ENCODE measurements around the gene OSTC. TPM values are rescaled to one million over a fixed set of nuclear protein-coding genes. Genes with fewer than 3 reads are reported as not detected.

OSTC gene
- total RNA-seq, 1 donor from 2014 or later = 27.2 TPM

DNA sequence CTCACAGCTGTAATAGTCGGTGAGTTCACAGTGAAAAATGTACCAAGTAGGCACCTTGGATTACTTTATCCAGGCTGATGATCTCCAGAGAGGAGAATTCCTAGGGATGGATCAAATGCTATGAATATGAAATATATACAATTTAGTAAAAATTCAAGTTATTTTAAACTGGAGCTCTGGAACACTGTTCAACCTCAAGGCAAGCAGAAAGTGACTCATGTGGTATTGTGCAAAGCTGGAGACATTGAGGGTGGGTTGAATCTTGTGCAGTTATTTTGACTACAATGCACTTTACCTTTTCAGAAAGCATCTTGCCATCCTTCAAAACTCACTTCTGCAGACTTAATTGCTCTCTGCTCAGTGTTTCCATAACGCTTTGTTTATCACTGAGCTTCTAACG is 43.4 kb downstream of the OSTC start:
- Histone ChIP-seq H3K4me3 (no peak overlapping the region), H3K36me3 (no peaks in the 10 kb centered on the region), H3K27me3 (ENCODE audit: low read depth) (no peaks in the 10 kb centered on the region), H3K4me1 (no peaks in the 10 kb centered on the region), H3K9me3 (replicated peaks) (no peaks in the 10 kb centered on the region), H3K27ac (replicated peaks) (no peak overlapping the region)
- intact Hi-C loops (cut with micrococcal nuclease) = no loop called here
- TF ChIP-seq, protein P1, sequence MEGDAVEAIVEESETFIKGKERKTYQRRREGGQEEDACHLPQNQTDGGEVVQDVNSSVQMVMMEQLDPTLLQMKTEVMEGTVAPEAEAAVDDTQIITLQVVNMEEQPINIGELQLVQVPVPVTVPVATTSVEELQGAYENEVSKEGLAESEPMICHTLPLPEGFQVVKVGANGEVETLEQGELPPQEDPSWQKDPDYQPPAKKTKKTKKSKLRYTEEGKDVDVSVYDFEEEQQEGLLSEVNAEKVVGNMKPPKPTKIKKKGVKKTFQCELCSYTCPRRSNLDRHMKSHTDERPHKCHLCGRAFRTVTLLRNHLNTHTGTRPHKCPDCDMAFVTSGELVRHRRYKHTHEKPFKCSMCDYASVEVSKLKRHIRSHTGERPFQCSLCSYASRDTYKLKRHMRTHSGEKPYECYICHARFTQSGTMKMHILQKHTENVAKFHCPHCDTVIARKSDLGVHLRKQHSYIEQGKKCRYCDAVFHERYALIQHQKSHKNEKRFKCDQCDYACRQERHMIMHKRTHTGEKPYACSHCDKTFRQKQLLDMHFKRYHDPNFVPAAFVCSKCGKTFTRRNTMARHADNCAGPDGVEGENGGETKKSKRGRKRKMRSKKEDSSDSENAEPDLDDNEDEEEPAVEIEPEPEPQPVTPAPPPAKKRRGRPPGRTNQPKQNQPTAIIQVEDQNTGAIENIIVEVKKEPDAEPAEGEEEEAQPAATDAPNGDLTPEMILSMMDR (IDR thresholded peaks at IDR 0.05; ENCODE audit: borderline replicate concordance) = no peak
- no peak for DNase-seq

DNA sequence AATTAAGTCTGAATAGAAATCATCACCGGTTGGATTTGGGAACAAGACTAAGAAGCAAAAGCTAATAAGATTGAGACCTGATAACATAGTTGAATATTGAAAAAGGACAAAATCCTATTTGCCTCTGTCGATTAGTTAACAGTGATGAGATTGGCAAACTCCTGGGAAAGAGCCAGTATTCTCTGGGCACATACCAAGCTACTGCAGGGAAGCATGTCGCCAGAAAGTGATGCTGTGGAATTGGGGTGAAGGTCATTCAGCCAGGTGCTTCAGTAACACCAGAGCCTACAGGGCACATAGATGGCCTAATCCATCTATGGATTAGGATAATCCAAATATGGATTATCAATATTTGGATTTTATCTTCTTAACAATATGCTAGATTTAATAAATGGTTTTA is 44.0 kb downstream of the OSTC start:
- Histone ChIP-seq H3K27ac (replicated peaks) (no peak overlapping the region), H3K9me3 (replicated peaks) (no peaks in the 10 kb centered on the region), H3K36me3 (no peaks in the 10 kb centered on the region), H3K4me1 (no peaks in the 10 kb centered on the region), H3K4me3 (no peak overlapping the region), H3K27me3 (ENCODE audit: low read depth) (no peaks in the 10 kb centered on the region)
- DNase-seq = no peak
- intact Hi-C loops (cut with micrococcal nuclease) = no loop called here
- TF ChIP-seq, protein P1 (IDR thresholded peaks at IDR 0.05; ENCODE audit: borderline replicate concordance) = no peak

- intact Hi-C loops (cut with micrococcal nuclease) = no loop called here
- no peak for DNase-seq
- Histone ChIP-seq H3K4me1 (no peaks in the 10 kb centered on the region), H3K27ac (replicated peaks) (no peak overlapping the region), H3K36me3 (no peaks in the 10 kb centered on the region), H3K4me3 (no peak overlapping the region), H3K9me3 (replicated peaks) (no peaks in the 10 kb centered on the region), H3K27me3 (ENCODE audit: low read depth) (no peaks in the 10 kb centered on the region)
- TF ChIP-seq, protein P1 (IDR thresholded peaks at IDR 0.05; ENCODE audit: borderline replicate concordance) = no peak
Observed at GRCh38 chr4:108695062-108695461, 44.7 kb downstream of the OSTC start.

GRCh38 chr4:108696160-108696559 is 45.8 kb downstream of the OSTC start:
- H3K27me3 ChIP-seq (ENCODE audit: low read depth) = no peaks in the 10 kb centered on the region
- intact Hi-C loops (cut with micrococcal nuclease) = no loop called here
- no peak for DNase-seq
- no peak overlapping the region for H3K27ac ChIP-seq (replicated peaks)
- no peaks in the 10 kb centered on the region for H3K4me1 ChIP-seq
- no peaks in the 10 kb centered on the region for H3K36me3 ChIP-seq
- no peak overlapping the region for H3K4me3 ChIP-seq
- TF ChIP-seq, protein P1 (IDR thresholded peaks at IDR 0.05; ENCODE audit: borderline replicate concordance) = no peak
- no peaks in the 10 kb centered on the region for H3K9me3 ChIP-seq (replicated peaks)

DNA sequence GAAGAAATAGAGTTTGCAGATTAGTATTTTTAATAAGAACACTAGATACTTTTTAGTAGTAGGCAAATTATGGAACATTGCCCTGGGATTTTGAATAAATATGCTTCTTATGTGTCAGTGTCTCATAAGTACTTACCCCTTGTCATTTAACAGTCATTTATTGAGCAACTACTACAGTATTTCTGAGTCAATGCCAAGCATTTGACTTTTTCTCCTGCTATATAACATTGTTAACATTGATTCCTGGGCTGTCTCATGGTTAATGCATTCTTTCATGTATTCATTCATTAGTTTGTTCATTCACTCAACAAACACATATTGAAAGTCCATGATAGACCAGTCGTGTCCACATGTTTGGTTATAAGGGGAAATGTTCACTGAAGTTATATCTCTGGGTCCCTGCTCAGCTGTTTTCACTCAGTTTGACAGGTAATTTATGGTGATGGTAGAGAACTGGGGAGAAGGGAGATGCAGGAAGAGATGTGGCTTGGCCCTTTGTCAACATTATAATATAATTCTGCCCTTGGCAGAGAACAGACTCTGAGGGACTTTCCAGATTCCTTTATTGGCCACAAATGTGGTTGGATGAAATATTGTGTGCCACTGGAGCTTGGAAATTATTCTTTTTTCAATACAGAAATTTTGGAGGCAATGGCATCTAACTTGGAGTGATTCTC is 49.8 kb downstream of the OSTC start:
- intact Hi-C loops (cut with micrococcal nuclease) = no loop called here
- TF ChIP-seq, protein P1 (IDR thresholded peaks at IDR 0.05; ENCODE audit: borderline replicate concordance) = no peak
- Histone ChIP-seq H3K9me3 (replicated peaks) (no peaks in the 10 kb centered on the region), H3K27ac (replicated peaks) (no peak overlapping the region), H3K4me1 (no peaks in the 10 kb centered on the region), H3K27me3 (ENCODE audit: low read depth) (no peaks in the 10 kb centered on the region), H3K4me3 (no peak overlapping the region), H3K36me3 (no peaks in the 10 kb centered on the region)
- no peak for DNase-seq

Measured in left ventricle myocardium inferior (tissue), 1 donor.